ENCODE measurements around the gene TRIM43.
"Not testable (repeated sequence)": the region's sequence is repeated elsewhere in the genome, so short reads cannot be mapped to it uniquely, and the experiment has no call there.

Gene TRIM43

GRCh38 chr2:95591701-95592100 lies at the start of gene TRIM43:
TRIM43 (plus strand) TSS chr2:95592001; CDS start chr2:95594024, 2,023 bp downstream.
- not testable (repeated sequence) for DNase-seq

GRCh38 chr2:95551055-95551568 lies 40.7 kb upstream of the TRIM43 start:
- no peak for DNase-seq

- no peak for DNase-seq
These were observed 38.9 kb upstream of the TRIM43 start for GRCh38 chr2:95552911-95553310.

GRCh38 chr2:95569170-95569569 lies 22.6 kb upstream of the TRIM43 start:
- DNase-seq: no peak

GRCh38 chr2:95573866-95574265 lies 17.9 kb upstream of the TRIM43 start:
- DNase-seq: no peak

- no peak for DNase-seq
These were observed 17.3 kb upstream of the TRIM43 start for GRCh38 chr2:95574506-95574905.

GRCh38 chr2:95575857-95576256 lies 15.9 kb upstream of the TRIM43 start:
- no peak for DNase-seq

GRCh38 chr2:95578539-95578938 lies 13.3 kb upstream of the TRIM43 start:
- no peak for DNase-seq

- not testable (repeated sequence) for DNase-seq
These were observed 8.3 kb upstream of the TRIM43 start for GRCh38 chr2:95583545-95583944.

- DNase-seq: not testable (repeated sequence)
These were observed 7.5 kb upstream of the TRIM43 start for GRCh38 chr2:95584321-95584720.

- not testable (repeated sequence) for DNase-seq
These were observed 1.8 kb upstream of the TRIM43 start for GRCh38 chr2:95589777-95590536.

GRCh38 chr2:95592973-95593372 lies 1.2 kb downstream of the TRIM43 start:
- not testable (repeated sequence) for DNase-seq

- DNase-seq: not testable (repeated sequence)
These were observed 3.2 kb downstream of the TRIM43 start for GRCh38 chr2:95595012-95595411.

GRCh38 chr2:95601301-95601700 lies 9.5 kb downstream of the TRIM43 start:
- not testable (repeated sequence) for DNase-seq

- not testable (repeated sequence) for DNase-seq
These were observed 10.3 kb downstream of the TRIM43 start for GRCh38 chr2:95602146-95602545.

GRCh38 chr2:95608356-95608755 lies 16.6 kb downstream of the TRIM43 start:
- DNase-seq: not testable (repeated sequence)

- DNase-seq: not testable (repeated sequence)
These were observed 18.0 kb downstream of the TRIM43 start for GRCh38 chr2:95609764-95610163.

- DNase-seq: not testable (repeated sequence)
These were observed 21.2 kb downstream of the TRIM43 start for GRCh38 chr2:95613048-95613447.

GRCh38 chr2:95622728-95623127 lies 30.9 kb downstream of the TRIM43 start:
- not testable (repeated sequence) for DNase-seq

GRCh38 chr2:95630987-95631386 lies 39.2 kb downstream of the TRIM43 start:
- not testable (repeated sequence) for DNase-seq

GRCh38 chr2:95633626-95634259 lies 41.9 kb downstream of the TRIM43 start:
- not testable (repeated sequence) for DNase-seq

- not testable (repeated sequence) for DNase-seq
These were observed 48.9 kb downstream of the TRIM43 start for GRCh38 chr2:95640515-95641288.

GRCh38 chr2:95641289-95641575 lies 49.4 kb downstream of the TRIM43 start:
- not testable (repeated sequence) for DNase-seq

Data from activated CD4-positive, alpha-beta T cell treated with anti-CD3 and anti-CD28 coated beads, Interleukin-2, amount 50 U/mL, for 1 hour (primary cell).